DMS153 treated with DMSO at 0.1 percent for 48 hours (cell line): ENCODE results near the gene TPGS2.
"Not testable (repeated sequence)": the region's sequence is repeated elsewhere in the genome, so short reads cannot be mapped to it uniquely, and the experiment has no call there.

Source experiments
- DNase-seq: peaks from one replicate; lab custom pipeline; 2025; ENCODE audit not compliant: unreplicated experiment; lab: John Stamatoyannopoulos, UW

TPGS2 gene

GRCh38 chr18:36777566-36777965, 51.2 kb downstream of the TPGS2 start:
- no peak for DNase-seq

DNA sequence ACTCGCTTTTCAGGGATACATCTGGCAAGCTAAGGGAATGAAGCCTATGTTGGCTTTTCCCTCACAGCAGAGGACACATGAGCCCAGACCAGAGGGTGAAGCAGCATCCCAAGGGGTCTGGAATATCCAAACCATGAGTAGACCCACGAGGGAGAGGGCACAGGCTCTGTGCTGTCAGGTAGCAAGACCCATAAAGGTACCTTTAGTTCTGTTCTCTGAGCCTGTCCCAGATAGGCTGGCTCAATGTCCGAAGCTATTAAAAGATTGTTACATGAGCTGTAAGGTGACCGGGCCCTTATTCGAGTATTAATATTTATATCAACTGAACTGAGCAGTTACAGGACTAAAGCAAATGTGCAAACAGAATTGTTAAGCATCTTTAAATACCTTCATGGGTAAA, 52.2 kb downstream of the TPGS2 start:
- DNase-seq = no peak

- DNase-seq = no peak
Measured at GRCh38 chr18:36775396-36775795, 53.4 kb downstream of the TPGS2 start.

GRCh38 chr18:36772241-36772723, 56.5 kb downstream of the TPGS2 start:
- no peak for DNase-seq

GRCh38 chr18:36771245-36771644, 57.6 kb downstream of the TPGS2 start:
- no peak for DNase-seq

DNA sequence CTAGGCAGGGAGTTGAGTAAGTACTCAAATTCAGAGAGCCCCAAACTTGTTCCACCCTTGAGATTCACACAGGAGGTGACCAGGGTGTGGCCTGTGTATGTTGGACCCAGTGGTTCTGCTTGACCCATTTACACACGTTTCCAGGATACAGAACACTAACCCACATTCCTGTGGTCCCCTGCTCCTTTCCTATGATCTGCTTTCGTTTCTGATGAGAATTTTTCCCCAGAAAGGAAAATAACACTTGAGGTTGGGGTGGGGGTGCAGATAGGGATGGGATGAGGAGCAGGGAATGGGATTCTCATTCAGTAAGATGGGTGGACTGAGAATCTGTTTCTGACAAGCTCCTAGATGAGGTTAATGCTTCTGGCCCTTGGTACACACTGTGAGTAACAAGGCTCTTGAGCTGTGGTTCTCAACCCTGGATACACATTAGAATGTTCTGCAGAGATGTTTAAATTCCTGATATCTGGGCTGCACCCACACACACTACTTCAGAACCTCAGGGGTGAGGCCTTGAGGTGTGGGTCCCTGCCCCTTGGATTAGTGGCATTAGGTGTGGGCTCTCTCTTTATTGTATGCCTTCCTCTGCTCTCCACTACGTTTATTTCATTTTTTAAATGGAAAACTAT, 58.4 kb downstream of the TPGS2 start:
- no peak for DNase-seq

- DNase-seq = no peak
Measured at GRCh38 chr18:36769611-36770314, 59.0 kb downstream of the TPGS2 start.

DNA sequence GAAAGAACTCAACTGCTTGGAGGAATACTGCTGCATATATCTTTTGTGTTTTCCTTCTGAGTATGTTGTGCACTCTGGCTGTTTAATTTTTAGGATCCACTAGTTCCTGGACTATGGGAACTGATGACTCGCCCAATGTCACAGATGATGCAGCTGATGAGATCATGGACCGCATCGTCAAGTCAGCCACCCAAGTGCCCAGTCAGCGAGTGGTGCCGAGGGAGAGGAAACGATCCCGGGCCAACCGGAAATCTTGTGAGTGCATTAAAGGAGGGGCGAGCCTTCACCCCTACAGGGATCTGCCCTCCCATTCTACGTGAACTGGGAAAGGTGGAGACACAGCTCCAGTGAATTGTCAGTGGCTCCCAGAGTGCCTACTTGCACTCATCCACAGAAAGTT, 59.6 kb downstream of the TPGS2 start:
- DNase-seq = no peak

DNA sequence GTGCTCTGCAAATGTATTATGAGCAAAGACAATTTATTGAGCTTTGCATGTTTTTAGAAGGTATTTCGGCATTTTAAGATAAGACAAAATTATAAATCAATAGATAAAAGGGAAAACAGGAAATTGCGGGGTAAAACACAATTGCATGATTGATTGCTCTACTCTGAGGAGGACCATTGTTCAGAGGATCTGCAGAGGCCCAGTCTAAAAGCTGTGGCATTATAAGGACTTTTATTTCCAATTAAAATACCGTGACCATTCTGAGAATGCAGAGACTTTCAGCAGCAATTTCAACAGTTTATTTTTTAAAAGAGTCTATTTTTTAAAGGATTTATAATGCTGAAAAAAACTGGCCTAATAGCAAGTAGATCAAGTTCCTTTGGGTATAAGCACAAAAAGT, 62.0 kb downstream of the TPGS2 start:
- DNase-seq = no peak

- DNase-seq = not testable (repeated sequence)
Measured at GRCh38 chr18:36762965-36763364, 65.8 kb downstream of the TPGS2 start.

GRCh38 chr18:36762074-36762473, 66.7 kb downstream of the TPGS2 start:
- DNase-seq = no peak

GRCh38 chr18:36761186-36761698, 67.6 kb downstream of the TPGS2 start:
- DNase-seq = no peak

DNA sequence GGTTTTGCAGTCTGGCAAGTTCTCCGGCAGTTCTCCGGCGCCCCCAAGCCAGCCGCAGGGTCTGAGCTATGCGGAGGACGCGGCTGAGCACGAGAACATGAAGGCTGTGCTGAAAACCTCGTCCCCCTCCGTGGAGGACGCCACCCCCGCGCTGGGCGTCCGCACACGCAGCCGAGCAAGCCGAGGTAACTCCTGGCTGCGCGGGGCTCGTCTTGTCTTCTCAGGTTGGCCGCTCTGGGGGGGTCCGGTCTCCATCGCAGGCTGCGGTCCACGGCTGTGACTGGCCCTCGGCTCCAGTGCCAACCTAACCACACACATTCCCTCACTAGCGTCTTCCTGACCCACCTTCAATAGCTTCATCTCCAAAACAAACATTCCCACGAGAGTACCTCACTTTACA, 68.2 kb downstream of the TPGS2 start:
- DNase-seq = no peak

DNA sequence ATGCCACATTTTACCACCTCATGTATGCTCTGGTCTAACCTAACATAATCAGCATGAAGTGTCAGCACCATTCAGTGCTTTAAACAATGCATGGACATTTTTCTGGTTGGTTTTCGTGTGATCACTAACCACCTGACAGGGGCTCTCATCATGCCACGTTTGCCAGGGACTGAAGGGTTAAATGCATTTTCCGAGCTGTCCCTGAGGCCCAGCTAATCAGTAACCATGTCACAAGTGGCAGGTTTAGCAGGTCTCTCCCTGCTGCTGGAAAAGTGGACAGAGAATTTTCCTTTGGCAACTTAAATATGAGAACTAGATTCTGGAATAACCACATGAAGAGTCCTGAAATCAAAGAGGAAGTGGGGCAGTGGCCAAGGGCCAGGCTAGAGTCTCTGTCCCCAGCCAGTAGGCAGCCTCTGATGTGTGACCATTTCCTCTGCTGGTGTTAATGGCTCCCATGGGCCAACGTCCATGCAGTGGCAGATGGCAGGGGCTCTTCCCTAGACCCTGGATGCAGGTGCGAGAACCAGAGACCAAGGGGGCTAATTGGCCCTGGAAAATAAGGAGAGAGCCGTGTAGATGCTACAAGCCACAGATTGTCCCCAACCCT, 69.5 kb downstream of the TPGS2 start:
- DNase-seq = no peak

GRCh38 chr18:36758623-36759022, 70.2 kb downstream of the TPGS2 start:
- DNase-seq = no peak

GRCh38 chr18:36757991-36758390, 70.8 kb downstream of the TPGS2 start:
- no peak for DNase-seq

GRCh38 chr18:36757081-36757480, 71.7 kb downstream of the TPGS2 start:
- peak; percentile 37 for DNase-seq

DNA sequence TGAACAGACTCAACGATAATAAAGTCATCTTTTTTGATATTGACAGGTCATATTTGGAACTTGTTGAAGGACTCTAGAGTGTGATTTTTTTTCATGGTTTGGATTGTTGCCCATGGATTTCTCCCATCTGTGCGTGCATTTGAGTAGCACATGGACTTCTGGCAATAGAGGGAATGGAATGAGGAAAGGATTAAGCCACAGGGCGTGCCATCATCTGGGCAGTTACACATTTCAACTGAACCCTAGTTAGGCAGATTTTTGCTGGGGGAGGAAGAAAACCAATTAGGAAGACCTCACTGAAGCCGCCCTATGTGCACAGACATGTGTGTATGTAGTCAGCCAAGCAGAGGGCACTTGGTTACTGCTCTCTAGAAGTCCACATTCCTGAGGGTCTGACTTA, 72.6 kb downstream of the TPGS2 start:
- DNase-seq = no peak

DNA sequence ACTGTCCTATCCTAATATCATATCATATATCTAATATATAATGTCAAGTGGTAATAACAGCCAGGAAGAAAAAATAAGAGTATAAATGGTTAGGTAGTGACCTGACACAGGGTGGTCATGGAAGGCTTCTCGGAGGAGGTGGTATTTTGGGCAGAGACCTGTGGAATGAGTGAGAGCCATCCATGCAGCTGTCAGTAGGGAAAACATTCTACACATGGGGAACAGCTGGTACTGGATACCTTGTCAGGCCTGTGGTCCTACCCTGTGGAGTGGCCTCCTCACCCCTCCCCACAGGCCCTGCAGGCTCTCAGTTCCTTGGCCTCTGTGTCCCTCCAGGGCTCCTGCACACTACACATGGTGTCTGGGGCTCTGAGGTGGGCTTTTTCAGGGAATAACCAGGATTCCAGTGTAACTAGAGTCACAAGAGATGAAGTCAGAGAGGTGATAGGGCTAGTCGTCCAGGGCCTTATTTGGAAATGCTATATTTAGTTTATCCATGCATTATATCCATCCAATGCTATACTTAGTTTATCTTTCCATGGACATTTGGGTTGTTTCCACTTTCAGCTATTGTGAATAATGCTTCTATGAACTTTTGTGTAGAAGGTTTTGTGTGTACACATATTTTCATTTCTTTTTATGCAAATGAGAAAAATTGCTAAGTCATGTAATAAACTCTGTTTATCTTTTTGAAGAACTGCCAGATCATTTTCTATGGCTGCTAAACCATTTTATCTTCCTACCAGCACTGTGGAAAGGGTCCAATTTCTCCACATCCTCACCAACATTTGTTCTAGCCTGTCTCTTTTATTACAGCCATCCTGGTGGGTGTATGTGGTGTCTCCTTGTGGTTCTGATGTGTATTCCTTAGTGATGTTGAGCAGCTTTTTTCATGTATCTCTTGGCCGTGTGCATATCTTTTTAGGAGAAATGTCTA, 75.6 kb downstream of the TPGS2 start:
- no peak for DNase-seq

- no peak for DNase-seq
Measured at GRCh38 chr18:36745219-36745975, 83.4 kb downstream of the TPGS2 start.
